ENCODE data around the gene MPC1L. TPM values are rescaled to one million over a fixed set of nuclear protein-coding genes. Genes with fewer than 3 reads are reported as not detected.
"Not testable (repeated sequence)": the region's sequence is repeated elsewhere in the genome, so short reads cannot be mapped to it uniquely, and the experiment has no call there.

The MPC1L gene
- total and polyA plus RNA-seq, 7 donors: not detected

GRCh38 chrX:40582811-40583210 is 40.4 kb upstream of the MPC1L start:
- WGBS, 2 donors: 90 to 93% methylated on average over 2 of the region's 2 CpGs
- intact Hi-C loops (cut with DNase I): loop anchor here (5.0 kb wide), 2 partner anchors 41 to 59 kb away; no protein-coding TSS in a partner anchor
- Histone ChIP-seq H3K27ac (no peak overlapping the region), H3K4me1 (peaks cover 0 to 10% (median 8%) of the 10 kb centered on the region in 4 donors), H3K9me3 (no peaks in the 10 kb centered on the region), H3K4me3 (no peak overlapping the region), H3K27me3 (no peaks in the 10 kb centered on the region), H3K36me3 (no peaks in the 10 kb centered on the region)
- TF ChIP-seq POLR2A (IDR thresholded peaks at IDR 0.05): no peak
- no peak for TF ChIP-seq POLR2AphosphoS5 (IDR thresholded peaks at IDR 0.05)
- TF ChIP-seq CTCF (IDR thresholded peaks at IDR 0.05): no peak
- TF ChIP-seq EP300 (IDR thresholded peaks at IDR 0.05): no peak
- DNase-seq: no peak

GRCh38 chrX:40587623-40588022 is 35.6 kb upstream of the MPC1L start:
- H3K27me3 ChIP-seq; DNase-seq; intact Hi-C loops (cut with DNase I); H3K4me1 ChIP-seq; H3K4me3 ChIP-seq; H3K9me3 ChIP-seq; H3K27ac ChIP-seq: not testable (repeated sequence)
- peaks cover 0 to 24% (median 4%) of the 10 kb centered on the region in 4 donors for H3K36me3 ChIP-seq
- WGBS, 2 donors: 48 to 79% methylated on average over 1 of the region's 1 CpG

GRCh38 chrX:40589616-40590321 is 33.5 kb upstream of the MPC1L start:
- H3K27ac ChIP-seq; intact Hi-C loops (cut with DNase I); H3K27me3 ChIP-seq; H3K4me1 ChIP-seq; DNase-seq; H3K4me3 ChIP-seq; H3K9me3 ChIP-seq: not testable (repeated sequence)
- WGBS, 2 donors: 84 to 93% methylated on average over 6 of the region's 6 CpGs
- peaks cover 0 to 36% (median 6%) of the 10 kb centered on the region in 4 donors for H3K36me3 ChIP-seq

- Histone ChIP-seq H3K9me3 (no peaks in the 10 kb centered on the region), H3K4me1 (no peaks in the 10 kb centered on the region), H3K36me3 (peaks cover 0 to 32% (median 0%) of the 10 kb centered on the region in 4 donors), H3K27me3 (no peaks in the 10 kb centered on the region), H3K4me3 (no peak overlapping the region), H3K27ac (no peak overlapping the region)
- intact Hi-C loops (cut with DNase I): no loop called here
- DNase-seq: no peak
- 96% methylated on average over 6 of the region's 6 CpGs for WGBS, 2 donors
- no peak for TF ChIP-seq POLR2A (IDR thresholded peaks at IDR 0.05)
- no peak for TF ChIP-seq CTCF (IDR thresholded peaks at IDR 0.05)
- TF ChIP-seq POLR2AphosphoS5 (IDR thresholded peaks at IDR 0.05): no peak
- no peak for TF ChIP-seq EP300 (IDR thresholded peaks at IDR 0.05)
Measured at GRCh38 chrX:40603446-40603845, 19.8 kb upstream of the MPC1L start.

GRCh38 chrX:40607381-40607780 is 15.8 kb upstream of the MPC1L start:
- no peaks in the 10 kb centered on the region for H3K9me3 ChIP-seq
- no peaks in the 10 kb centered on the region for H3K36me3 ChIP-seq
- H3K27me3 ChIP-seq: no peaks in the 10 kb centered on the region
- no peak overlapping the region for H3K4me3 ChIP-seq
- intact Hi-C loops (cut with DNase I): no loop called here
- H3K27ac ChIP-seq: no peak overlapping the region
- TF ChIP-seq POLR2A (IDR thresholded peaks at IDR 0.05) (no peak), POLR2AphosphoS5 (IDR thresholded peaks at IDR 0.05) (no peak), EP300 (IDR thresholded peaks at IDR 0.05) (no peak), CTCF (IDR thresholded peaks at IDR 0.05) (no peak)
- H3K4me1 ChIP-seq: no peaks in the 10 kb centered on the region
- no peak for DNase-seq
- WGBS, 2 donors: 85 to 91% methylated on average over 3 of the region's 3 CpGs

- no peak for DNase-seq
- H3K36me3 ChIP-seq: no peaks in the 10 kb centered on the region
- no peaks in the 10 kb centered on the region for H3K9me3 ChIP-seq
- no peak overlapping the region for H3K27ac ChIP-seq
- no peaks in the 10 kb centered on the region for H3K4me1 ChIP-seq
- H3K4me3 ChIP-seq: no peak overlapping the region
- intact Hi-C loops (cut with DNase I): no loop called here
- no peaks in the 10 kb centered on the region for H3K27me3 ChIP-seq
- TF ChIP-seq EP300 (IDR thresholded peaks at IDR 0.05): no peak
- no peak for TF ChIP-seq CTCF (IDR thresholded peaks at IDR 0.05)
- TF ChIP-seq POLR2AphosphoS5 (IDR thresholded peaks at IDR 0.05): no peak
- TF ChIP-seq POLR2A (IDR thresholded peaks at IDR 0.05): no peak
- 63 to 65% methylated on average over 4 of the region's 4 CpGs for WGBS, 2 donors
Measured at GRCh38 chrX:40612511-40612910, 10.7 kb upstream of the MPC1L start.
